ENCODE measurements around the gene MPDZ.

- TF ChIP-seq EP300 (IDR thresholded peaks at IDR 0.05) (no peak), POLR2A (IDR thresholded peaks at IDR 0.05) (no peak)
These were observed 172.5 kb downstream of the MPDZ start for GRCh38 chr9:13107008-13107407.
